OCI-LY3 (cell line): ENCODE results near the gene HMCN1.
A peak's percentile ranks its signal among the peaks of the same experiment; 100 is the strongest.

Source experiments
- H2AFZ ChIP-seq: fragments of 200-600, 300-600 bp; shearing (Covaris generic); 2 replicates; pipeline ENCODE4 v1.6.0; 2014; ENCODE audit warnings: antibody characterized with exemption, low read depth, low read length
- H3K27ac ChIP-seq: fragments of 200-600, 300-600 bp; sonication (generic); 2 replicates; pipeline ENCODE4 v1.5.1; 2014; ENCODE audit warnings: mild to moderate bottlenecking, low read length, moderate library complexity, mixed read lengths
- H3K27me3 ChIP-seq: fragments of 200-600, 300-600 bp; sonication (generic); 2 replicates; pipeline ENCODE4 v1.6.1; 2014; ENCODE audit warnings: low read depth, low read length, mixed read lengths
- H3K36me3 ChIP-seq: fragments of 200-600, 300-600 bp; sonication (generic); replicated peaks from 2 replicates; pipeline ENCODE3; 2014; ENCODE audit warnings: low read depth, low read length, mixed read lengths
- H3K4me1 ChIP-seq: fragments of 300-600, 200-600 bp; sonication (generic); 2 replicates; pipeline ENCODE4 v1.6.1; 2014; ENCODE audit warnings: low read length, mixed read lengths
- H3K4me2 ChIP-seq: fragments of 200-600, 300-600 bp; sonication (generic); 2 replicates; pipeline ENCODE4 v1.6.1; 2014; ENCODE audit warnings: low read length, mixed read lengths
- H3K4me3 ChIP-seq: fragments of 300-600, 200-600 bp; sonication (generic); 2 replicates; pipeline ENCODE4 v1.5.1; 2014; ENCODE audit warnings: antibody characterized with exemption, mild to moderate bottlenecking, low read length, moderate library complexity
- H3K79me2 ChIP-seq: fragments of 300-600, 200-600 bp; shearing (Covaris generic); 2 replicates; pipeline ENCODE4 v1.6.1; 2014; ENCODE audit warnings: mild to moderate bottlenecking, low read length, mixed read lengths
- H3K9ac ChIP-seq: fragments of 300-600, 200-600 bp; shearing (Covaris generic); 2 replicates; pipeline ENCODE4 v1.6.0; 2014; ENCODE audit warnings: mild to moderate bottlenecking, low read length, moderate library complexity
- H3K9me3 ChIP-seq: fragments of 200-600, 300-600 bp; shearing (Covaris generic); 2 replicates; pipeline ENCODE4 v1.6.1; 2014; ENCODE audit warnings: low read length, mixed read lengths; ENCODE audit not compliant: insufficient read depth
- H4K20me1 ChIP-seq: fragments of 200-600, 300-600 bp; sonication (generic); 2 replicates; pipeline ENCODE4 v1.6.1; 2016; ENCODE audit warnings: low read length, mixed read lengths; ENCODE audit not compliant: insufficient read depth
- CTCF ChIP-seq: fragments of 200-600, 300-600 bp; sonication (generic); IDR thresholded peaks from 2 replicates; pipeline ENCODE4 v1.5.1; 2014; ENCODE audit warnings: antibody characterized with exemption, low read length, low read depth
- EZH2phosphoT487 ChIP-seq: fragments of 200-600 bp; shearing (Covaris generic); IDR thresholded peaks from 2 replicates; pipeline ENCODE4 v1.6.1; 2018; ENCODE audit warnings: antibody characterized with exemption, mixed run types, low read depth

The HMCN1 gene

DNA sequence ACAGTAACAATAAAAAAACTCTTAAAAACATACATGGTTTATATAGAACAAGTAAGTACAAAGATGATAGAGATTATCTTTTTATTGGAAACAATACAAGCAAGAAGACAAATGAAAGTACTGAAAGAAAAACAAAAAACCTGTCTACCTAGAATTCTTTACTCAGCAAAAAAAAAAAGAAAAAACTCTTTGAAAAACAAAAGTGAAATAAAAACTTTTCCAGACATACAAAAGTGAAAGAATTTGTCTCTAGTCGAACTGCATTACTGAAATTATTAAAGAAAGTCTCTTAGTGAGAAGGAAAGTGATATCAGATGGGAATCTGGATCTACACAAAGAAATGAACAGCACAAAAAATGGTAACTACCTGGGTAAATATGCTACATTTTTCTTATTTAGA, 2.7 kb upstream of the HMCN1 start:
- TF ChIP-seq EZH2phosphoT487 (no peak), CTCF (no peak)
- H3K36me3 ChIP-seq = no peaks in the 10 kb centered on the region
- no peak overlapping the region for H3K9ac ChIP-seq
- H3K79me2 ChIP-seq = no peaks in the 10 kb centered on the region
- no peak overlapping the region for H2AFZ ChIP-seq
- H3K27ac ChIP-seq = no peak overlapping the region
- H3K27me3 ChIP-seq = peaks cover 9% of the 10 kb centered on the region
- no peaks in the 10 kb centered on the region for H3K9me3 ChIP-seq
- H3K4me1 ChIP-seq = peaks cover 15% of the 10 kb centered on the region
- H3K4me3 ChIP-seq = no peak overlapping the region
- H3K4me2 ChIP-seq = no peak overlapping the region
- H4K20me1 ChIP-seq = no peaks in the 10 kb centered on the region

- H3K4me3 ChIP-seq = no peak overlapping the region
- H3K79me2 ChIP-seq = no peaks in the 10 kb centered on the region
- no peaks in the 10 kb centered on the region for H4K20me1 ChIP-seq
- H3K27me3 ChIP-seq = peaks cover 9% of the 10 kb centered on the region
- H2AFZ ChIP-seq = no peak overlapping the region
- no peak overlapping the region for H3K27ac ChIP-seq
- no peak overlapping the region for H3K9ac ChIP-seq
- no peak for TF ChIP-seq CTCF
- no peak for TF ChIP-seq EZH2phosphoT487
- H3K4me1 ChIP-seq = peaks cover 15% of the 10 kb centered on the region
- no peak overlapping the region for H3K4me2 ChIP-seq
- no peaks in the 10 kb centered on the region for H3K36me3 ChIP-seq
- H3K9me3 ChIP-seq = no peaks in the 10 kb centered on the region
These were observed 1.2 kb upstream of the HMCN1 start for GRCh38 chr1:185732951-185733350.

DNA sequence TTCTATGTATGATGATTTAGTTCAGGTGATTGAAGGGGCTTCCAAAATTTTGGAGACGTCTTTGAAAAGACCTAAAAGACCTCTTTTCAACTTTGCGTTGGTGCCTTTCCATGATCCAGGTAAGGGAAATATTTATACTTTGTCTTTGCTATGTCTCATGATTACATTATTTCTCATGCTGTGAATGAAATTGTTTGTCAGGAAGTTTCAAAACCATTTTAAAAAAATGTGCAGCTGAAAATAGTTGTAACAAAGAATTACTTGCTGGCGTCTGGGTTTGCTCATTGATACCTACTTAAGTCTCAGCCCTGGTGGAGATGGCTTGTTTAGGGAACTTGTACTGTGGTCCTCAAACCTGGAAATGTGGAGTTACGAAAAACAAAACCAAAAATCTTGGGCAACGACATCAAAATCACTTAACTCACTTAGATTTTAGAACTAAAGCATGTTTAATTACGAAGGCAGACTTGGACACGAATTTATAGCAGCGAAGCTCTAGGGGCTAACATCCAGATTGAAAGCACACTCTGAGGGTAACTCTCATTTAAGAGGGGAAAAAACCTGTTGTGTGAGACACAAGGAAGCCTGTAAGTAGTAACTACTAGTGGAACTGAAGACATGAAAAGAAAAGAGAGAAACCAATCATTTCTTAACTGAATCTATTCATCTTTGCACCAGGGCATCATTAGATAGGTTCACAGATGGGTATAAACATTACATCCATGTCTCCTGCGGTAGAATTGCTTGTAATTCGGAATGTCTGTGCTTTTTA, 924 bp downstream of the HMCN1 start:
- Histone ChIP-seq H4K20me1 (no peaks in the 10 kb centered on the region), H3K27ac (no peak overlapping the region), H3K36me3 (no peaks in the 10 kb centered on the region), H3K9ac (0 out of 2 replicates have a peak overlapping the region, but pooled peaks have one; percentile 7), H3K4me2 (peak overlapping the region; percentile 76), H3K4me1 (peaks cover 21% of the 10 kb centered on the region), H3K4me3 (peak overlapping the region; percentile 81), H2AFZ (peak overlapping the region; percentile 48), H3K9me3 (no peaks in the 10 kb centered on the region), H3K79me2 (no peaks in the 10 kb centered on the region), H3K27me3 (peaks cover 9% of the 10 kb centered on the region)
- TF ChIP-seq EZH2phosphoT487 = no peak
- TF ChIP-seq CTCF = no peak

GRCh38 chr1:185735701-185736064, 1.5 kb downstream of the HMCN1 start:
- peak overlapping the region; percentile 76 for H3K4me2 ChIP-seq
- peak overlapping the region; percentile 48 for H2AFZ ChIP-seq
- H3K79me2 ChIP-seq = no peaks in the 10 kb centered on the region
- peaks cover 9% of the 10 kb centered on the region for H3K27me3 ChIP-seq
- no peaks in the 10 kb centered on the region for H3K9me3 ChIP-seq
- H3K27ac ChIP-seq = no peak overlapping the region
- H3K4me3 ChIP-seq = peak overlapping the region; percentile 81
- no peaks in the 10 kb centered on the region for H4K20me1 ChIP-seq
- H3K9ac ChIP-seq = 0 out of 2 replicates have a peak overlapping the region, but pooled peaks have one; percentile 7
- peaks cover 24% of the 10 kb centered on the region for H3K4me1 ChIP-seq
- no peaks in the 10 kb centered on the region for H3K36me3 ChIP-seq
- TF ChIP-seq EZH2phosphoT487 (no peak), CTCF (no peak)
